ENCODE results near the gene CD109.
"Not testable (repeated sequence)": the region's sequence is repeated elsewhere in the genome, so short reads cannot be mapped to it uniquely, and the experiment has no call there.

The CD109 gene

GRCh38 chr6:73802366-73802765 lies 106.4 kb downstream of the CD109 start:
- TF ChIP-seq GATA1 (IDR thresholded peaks at IDR 0.05; ENCODE audit: low read depth, low read length) (no peak), POLR2A (IDR thresholded peaks at IDR 0.05; ENCODE audit: low read length) (no peak)
- DNase-seq, result no peak

GRCh38 chr6:73803562-73804241 lies 107.7 kb downstream of the CD109 start:
- TF ChIP-seq POLR2A (IDR thresholded peaks at IDR 0.05; ENCODE audit: low read length) (no peak), GATA1 (IDR thresholded peaks at IDR 0.05; ENCODE audit: low read depth, low read length) (no peak)
- peak; percentile 9 to 18 for DNase-seq

DNA sequence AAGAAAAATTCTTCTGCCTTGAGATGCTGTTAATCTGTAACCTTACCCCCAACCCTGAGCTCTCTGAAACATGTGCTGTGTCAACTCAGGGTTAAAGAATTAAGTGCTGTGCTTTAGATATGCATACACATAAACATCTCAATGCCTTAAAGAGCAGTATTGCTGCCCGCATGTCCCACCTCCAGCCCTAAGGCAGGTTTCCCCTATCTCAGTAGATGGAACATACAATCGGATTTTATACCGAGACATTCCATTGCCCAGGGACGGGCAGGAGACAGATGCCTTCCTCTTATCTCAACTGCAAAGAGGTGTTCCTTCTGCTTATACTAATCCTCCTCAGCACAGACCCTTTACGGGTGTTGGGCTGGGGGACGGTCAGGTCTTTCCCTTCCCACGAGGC lies 109.2 kb downstream of the CD109 start:
- DNase-seq, result not testable (repeated sequence)

GRCh38 chr6:73805982-73806381 lies 110.0 kb downstream of the CD109 start:
- not testable (repeated sequence) for DNase-seq

- no peak for TF ChIP-seq POLR2A (IDR thresholded peaks at IDR 0.05; ENCODE audit: low read length)
- no peak for TF ChIP-seq GATA1 (IDR thresholded peaks at IDR 0.05; ENCODE audit: low read depth, low read length)
- no peak for DNase-seq
Measured at GRCh38 chr6:73811706-73812105, 115.7 kb downstream of the CD109 start.

DNA sequence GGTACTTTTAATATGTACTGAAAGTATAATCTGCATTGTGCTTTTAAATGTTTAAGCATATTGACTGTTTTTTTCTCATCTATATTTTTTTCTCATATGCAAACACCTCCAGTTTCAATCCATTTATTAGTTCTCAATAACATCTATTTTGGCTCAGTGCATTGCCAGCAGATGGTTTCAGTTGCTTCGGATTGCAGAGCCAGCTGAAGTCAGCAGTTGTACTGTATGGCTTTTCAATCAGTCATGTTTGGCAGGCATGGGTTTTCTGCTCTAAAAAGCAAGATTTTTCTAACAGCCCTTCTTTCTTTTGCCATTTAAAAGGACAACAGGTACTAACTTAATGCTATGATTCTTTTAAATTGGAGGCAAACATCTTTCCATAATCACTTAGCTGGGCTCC lies 121.2 kb downstream of the CD109 start:
- DNase-seq, result no peak
- TF ChIP-seq GATA1 (IDR thresholded peaks at IDR 0.05; ENCODE audit: low read depth, low read length) (no peak), POLR2A (IDR thresholded peaks at IDR 0.05; ENCODE audit: low read length) (no peak)

GRCh38 chr6:73823046-73823735 lies 127.2 kb downstream of the CD109 start:
- TF ChIP-seq GATA1 (IDR thresholded peaks at IDR 0.05; ENCODE audit: low read depth, low read length) (no peak), POLR2A (IDR thresholded peaks at IDR 0.05; ENCODE audit: low read length) (no peak)
- no peak for DNase-seq

DNA sequence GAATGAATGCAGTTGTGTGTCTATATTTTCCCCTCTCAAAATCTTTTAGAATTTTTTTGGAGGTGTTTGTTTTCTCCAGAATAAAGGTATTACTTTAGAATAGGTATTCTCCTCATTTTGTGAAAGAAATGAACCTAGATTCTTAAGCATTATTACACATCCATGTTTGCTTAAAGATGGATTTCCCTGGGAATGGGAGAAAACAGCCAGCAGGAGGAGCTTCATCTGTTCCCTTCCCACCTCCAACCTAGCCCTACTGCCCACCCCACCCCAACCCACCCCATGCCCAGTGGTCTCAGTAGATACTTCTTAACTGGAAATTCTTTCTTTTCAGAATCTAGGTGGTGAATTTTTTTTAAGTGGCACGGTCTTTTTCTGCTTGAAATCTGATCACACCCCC lies 127.8 kb downstream of the CD109 start:
- TF ChIP-seq POLR2A (IDR thresholded peaks at IDR 0.05; ENCODE audit: low read length) (no peak), GATA1 (IDR thresholded peaks at IDR 0.05; ENCODE audit: low read depth, low read length) (no peak)
- no peak for DNase-seq

DNA sequence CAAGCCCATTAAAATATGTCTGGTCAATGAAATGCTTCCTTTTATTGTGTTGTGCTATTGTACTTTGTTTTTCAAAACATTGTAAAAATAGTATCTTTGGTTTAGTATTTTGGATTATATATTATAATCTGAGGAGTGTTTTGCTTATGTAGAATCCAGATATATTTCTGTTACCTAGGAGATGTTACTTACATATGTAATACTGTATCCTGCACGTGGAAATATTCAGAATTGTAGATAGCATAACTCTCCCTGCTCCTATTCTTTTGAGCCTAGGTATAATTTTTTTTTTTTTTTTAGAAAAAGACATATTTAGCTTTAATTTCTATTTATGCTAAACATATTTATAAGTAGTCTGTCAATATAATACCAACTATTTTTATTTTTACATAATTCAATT lies 130.6 kb downstream of the CD109 start:
- DNase-seq, result no peak
- TF ChIP-seq GATA1 (IDR thresholded peaks at IDR 0.05; ENCODE audit: low read depth, low read length) (no peak), POLR2A (IDR thresholded peaks at IDR 0.05; ENCODE audit: low read length) (no peak)

DNA sequence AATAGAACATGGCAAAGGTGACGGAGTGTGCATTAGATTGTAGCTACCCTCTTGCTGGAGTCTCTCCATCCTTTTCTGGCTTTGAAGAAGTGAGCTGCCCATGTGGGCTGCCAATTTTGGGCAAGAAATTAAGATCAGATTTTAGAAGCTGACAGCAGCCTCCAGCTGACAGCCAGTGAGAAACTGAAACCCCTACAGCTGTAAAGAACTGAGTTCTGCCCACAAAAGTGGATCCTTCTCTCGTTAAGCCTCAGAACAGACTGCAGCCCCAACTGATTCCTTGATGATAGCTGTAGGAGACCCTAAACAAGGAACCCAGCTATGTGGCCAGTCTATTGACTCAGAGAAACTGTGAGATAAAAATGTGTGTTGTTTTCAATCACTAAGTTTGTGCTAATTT lies 134.1 kb downstream of the CD109 start:
- no peak for TF ChIP-seq POLR2A (IDR thresholded peaks at IDR 0.05; ENCODE audit: low read length)
- no peak for TF ChIP-seq GATA1 (IDR thresholded peaks at IDR 0.05; ENCODE audit: low read depth, low read length)
- no peak for DNase-seq

DNA sequence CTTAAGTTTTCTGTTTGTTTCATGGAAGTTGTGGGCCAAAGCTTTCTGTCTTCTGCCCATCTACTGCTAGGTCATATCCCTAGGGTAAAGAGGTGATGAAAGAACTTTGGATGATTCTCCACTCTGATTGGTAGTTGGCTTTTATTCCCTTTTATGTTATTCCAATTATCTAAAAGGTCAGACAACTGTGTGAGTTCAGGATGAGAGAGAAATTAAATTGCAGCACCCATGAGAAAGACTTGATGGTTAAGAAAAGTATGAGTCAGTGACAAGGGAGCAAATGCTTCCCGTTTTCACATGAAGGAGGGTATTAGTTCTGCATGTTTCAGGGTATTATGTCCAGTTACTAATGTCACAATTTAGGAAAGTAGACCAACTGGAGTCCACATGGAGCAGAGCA lies 136.3 kb downstream of the CD109 start:
- TF ChIP-seq GATA1 (IDR thresholded peaks at IDR 0.05; ENCODE audit: low read depth, low read length) (no peak), POLR2A (IDR thresholded peaks at IDR 0.05; ENCODE audit: low read length) (no peak)
- DNase-seq, result no peak

DNA sequence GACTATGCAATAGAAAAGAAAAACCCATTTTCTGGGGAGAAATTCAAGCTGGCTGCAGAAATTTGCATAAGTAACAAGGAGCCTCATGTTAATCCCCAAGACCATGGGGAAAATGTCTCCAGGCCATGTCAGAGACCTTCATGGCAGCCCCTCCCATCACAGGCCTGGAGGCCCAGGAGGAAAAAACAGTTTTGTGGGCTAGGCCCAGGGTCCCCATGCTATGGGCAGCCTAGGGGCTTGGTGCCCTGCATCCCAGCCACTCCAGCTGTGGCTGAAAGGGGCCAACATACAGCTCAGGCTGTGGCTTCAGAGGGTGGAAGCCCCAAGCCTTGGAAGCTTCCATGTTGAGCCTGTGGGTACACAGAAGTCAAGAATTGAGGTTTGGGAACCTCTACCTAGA lies 148.7 kb downstream of the CD109 start:
- not testable (repeated sequence) for DNase-seq

- DNase-seq, result not testable (repeated sequence)
Measured at GRCh38 chr6:73851048-73851447, 155.0 kb downstream of the CD109 start.

DNA sequence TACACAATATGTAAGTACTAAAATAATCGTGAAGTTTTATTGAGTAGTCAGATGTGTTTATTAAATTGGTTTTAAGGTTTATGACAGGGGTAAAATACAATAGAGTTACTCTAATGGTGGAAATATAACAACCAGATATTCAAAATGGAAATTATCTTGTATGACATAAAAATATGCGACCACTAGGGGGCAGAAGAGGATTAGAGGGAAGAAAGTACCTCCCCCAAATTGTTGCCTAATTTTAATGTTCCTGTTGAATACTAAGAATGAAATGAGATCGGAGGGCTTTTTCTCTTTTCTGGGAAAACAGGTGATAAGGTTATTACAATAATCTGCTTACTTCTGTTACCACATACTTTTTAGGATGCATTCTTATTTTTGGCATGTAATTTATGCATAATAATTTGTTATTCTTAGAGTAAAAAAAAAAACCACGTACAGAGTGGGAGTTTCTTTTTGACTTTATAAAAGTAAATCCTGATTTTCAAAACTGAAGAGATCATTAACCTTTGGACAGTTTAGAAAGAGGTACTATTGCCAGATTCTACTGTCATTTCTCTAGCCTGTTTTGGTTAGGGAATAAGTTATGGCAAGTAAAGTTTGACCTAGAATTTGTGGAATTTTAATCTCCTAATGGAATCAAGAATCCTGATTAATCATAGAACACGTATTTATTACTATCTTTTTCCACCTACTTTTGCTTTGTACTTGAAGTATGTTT lies 159.2 kb downstream of the CD109 start:
- DNase-seq, result peak; percentile 66 to 81
- TF ChIP-seq GATA1 (IDR thresholded peaks at IDR 0.05; ENCODE audit: low read depth, low read length) (no peak), POLR2A (IDR thresholded peaks at IDR 0.05; ENCODE audit: low read length) (no peak)

DNA sequence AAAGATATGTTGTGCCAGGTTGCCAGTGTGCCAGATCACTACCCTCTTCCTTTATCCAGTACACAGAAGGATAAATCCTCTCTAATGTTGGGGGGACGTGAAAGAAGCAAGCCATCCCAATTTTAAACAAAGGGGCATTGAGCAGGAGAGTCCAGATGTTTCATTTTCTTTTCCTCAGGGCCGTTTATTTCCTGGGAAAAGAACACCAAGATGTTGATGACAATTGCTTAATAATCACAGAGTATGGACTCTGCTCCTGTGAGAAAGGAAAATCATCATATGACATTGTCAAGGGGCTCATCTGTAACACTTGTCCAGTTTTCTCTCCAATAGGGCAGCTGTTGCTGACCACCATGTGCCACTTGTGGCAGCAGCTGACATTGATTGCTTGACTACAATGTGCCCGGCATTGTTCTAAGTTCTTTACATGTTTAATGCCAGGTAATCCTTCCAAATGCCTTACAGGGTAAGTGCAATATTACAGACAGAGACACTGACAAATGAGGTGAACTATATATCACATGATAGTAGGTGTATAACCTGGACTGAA lies 161.4 kb downstream of the CD109 start:
- TF ChIP-seq POLR2A (IDR thresholded peaks at IDR 0.05; ENCODE audit: low read length), result no peak
- no peak for TF ChIP-seq GATA1 (IDR thresholded peaks at IDR 0.05; ENCODE audit: low read depth, low read length)
- DNase-seq, result no peak

Data from erythroblast (primary cell).